HepG2 (cell line): Measurements from ENCODE around the gene SLC29A3. TPM values are rescaled to one million over a fixed set of nuclear protein-coding genes. Genes with fewer than 3 reads are reported as not detected.

Experiments used
- ATAC-seq: fragments of 200-7000 bp; cut with Tn5 transposase; 3 replicates; pipeline ENCODE4 v1.9.1; 2020; ENCODE audit warnings: mild to moderate bottlenecking, moderate library complexity
- BruUV-seq: library from RNA; stranded (reverse); fragments of 400-500 nt; replicated peaks from 2 replicates; lab custom pipeline; 2021; lab: Mats Ljungman, UMichigan
- CTCF ChIA-PET: fragments of 300-600 bp; formaldehyde crosslinking; extraction: SDS; loops from one replicate; lab custom pipeline; 2021; ENCODE audit warnings: low total read pairs, inconsistent platforms, low intra/inter-chr PET ratio; lab: Yijun Ruan, JAX
- POLR2A ChIA-PET: fragments of 350-600 bp; sonication (Branson Sonifier 250); formaldehyde crosslinking; loops from one replicate; lab custom pipeline; 2020; ENCODE audit warnings: antibody characterized with exemption, inconsistent platforms; lab: Yijun Ruan, JAX
- DNase-seq: peaks from one replicate; pipeline ENCODE4 v3.0.0-alpha.2; 2015; ENCODE audit warnings: low spot score
- FAIRE-seq: peaks from 3 replicates; lab custom pipeline; 2011; peaks lifted over from hg19 to GRCh38; lab: Jason Lieb, UNC
- H2AFZ ChIP-seq: one replicate; pipeline ENCODE4 v1.6.1; 2011; ENCODE audit warnings: low read length, inconsistent platforms
- H3K27ac ChIP-seq: fragments of 300-600 bp; 3 replicates; pipeline ENCODE4 v1.8.0; 2011; ENCODE audit warnings: mixed run types, mild to moderate bottlenecking, mixed read lengths, low read length, inconsistent platforms; ENCODE audit not compliant: insufficient read depth; ENCODE audit errors: extremely low read length
- H3K27me3 ChIP-seq, 2 experiments: fragments of 200-600 bp in 1 of 2; 2 replicates in 1 of 2; 3 replicates in 1 of 2; pipeline versions ENCODE4 v1.6.0 to v1.8.0; 2011; ENCODE audit warnings: low read length in 2 of 2, mild to moderate bottlenecking in 2 of 2, moderate library complexity in 2 of 2, inconsistent platforms in 1 of 2; ENCODE audit not compliant: insufficient read depth in 2 of 2, control insufficient read depth in 1 of 2
- H3K36me3 ChIP-seq, 2 experiments: fragments of 200-600 bp in 1 of 2; replicated peaks in 1 of 2; 2 replicates in 1 of 2; 3 replicates in 1 of 2; pipeline versions ENCODE4 v1.5.1 to v1.8.0; 2011; ENCODE audit warnings: low read length in 2 of 2, inconsistent platforms in 1 of 2; ENCODE audit not compliant: insufficient read depth in 2 of 2, control insufficient read depth in 1 of 2
- H3K4me1 ChIP-seq: 2 replicates; pipeline ENCODE4 v1.5.1; 2012; ENCODE audit warnings: low read length, inconsistent platforms; ENCODE audit not compliant: insufficient read depth
- H3K4me2 ChIP-seq: 2 replicates; pipeline ENCODE4 v1.6.0; 2011; ENCODE audit warnings: low read depth, low read length, inconsistent platforms
- H3K4me3 ChIP-seq, 3 experiments: fragments of 200-600 bp in 1 of 3; sonication (generic), shearing (Covaris generic) in 1 of 3; replicated peaks in 1 of 3; 2 replicates each; pipeline ENCODE4 v1.5.1; 2011 to 2016; ENCODE audit warnings: low read length in 3 of 3, inconsistent platforms in 2 of 3, low read depth in 2 of 3, mild to moderate bottlenecking in 2 of 3, control low read depth in 1 of 3, mixed read lengths in 1 of 3; ENCODE audit not compliant: insufficient read depth in 1 of 3
- H3K79me2 ChIP-seq: one replicate; pipeline ENCODE4 v1.6.1; 2011; ENCODE audit warnings: low read length, inconsistent platforms; ENCODE audit not compliant: insufficient read depth
- H3K9ac ChIP-seq: 2 replicates; pipeline ENCODE4 v1.6.0; 2011; ENCODE audit warnings: mild to moderate bottlenecking, low read depth, low read length, inconsistent platforms; ENCODE audit not compliant: insufficient read depth
- H3K9me3 ChIP-seq: 2 replicates; pipeline ENCODE4 v1.5.1; 2012; ENCODE audit warnings: mild to moderate bottlenecking, low read length
- H4K20me1 ChIP-seq: 2 replicates; pipeline ENCODE4 v1.6.0; 2011; ENCODE audit warnings: inconsistent platforms, mild to moderate bottlenecking, low read length, moderate library complexity; ENCODE audit not compliant: insufficient read depth
- CBX5 ChIP-seq: sonication (generic); formaldehyde crosslinking; IDR thresholded peaks from 2 replicates; pipeline ENCODE4 v1.4.0; 2020; ENCODE audit warnings: missing genetic modification reagents, borderline replicate concordance
- FOXM1 ChIP-seq: sonication (generic); formaldehyde crosslinking; IDR thresholded peaks from 2 replicates; pipeline ENCODE4 v1.5.0; 2020; ENCODE audit warnings: missing genetic modification reagents
- HCFC1 ChIP-seq: fragments of 150-350 bp; IDR thresholded peaks from 2 replicates; pipeline ENCODE4 v1.6.1; 2014; ENCODE audit warnings: low read depth, low read length
- HNRNPL ChIP-seq: fragments of 200-400 bp; formaldehyde crosslinking; IDR thresholded peaks from 2 replicates; pipeline ENCODE4 v1.6.1; 2017; ENCODE audit warnings: mild to moderate bottlenecking, low read depth, low read length
- KLF9 ChIP-seq: IDR thresholded peaks from 2 replicates; pipeline ENCODE4 v1.6.1; 2016; ENCODE audit warnings: low read depth
- PBX3 ChIP-seq: sonication (generic); formaldehyde crosslinking; IDR thresholded peaks from 2 replicates; pipeline ENCODE4 v1.8.1; 2023; ENCODE audit warnings: missing genetic modification reagents, inconsistent platforms, borderline replicate concordance
- RAD21 ChIP-seq: fragments of 450-650 bp; formaldehyde crosslinking; IDR thresholded peaks from 2 replicates; pipeline ENCODE4 v1.5.0; 2020; ENCODE audit warnings: mild to moderate bottlenecking
- RFX1 ChIP-seq: fragments of 450-650 bp; IDR thresholded peaks from 2 replicates; pipeline ENCODE4 v1.6.1; 2017
- WIZ ChIP-seq: sonication (generic); formaldehyde crosslinking; IDR thresholded peaks from 2 replicates; pipeline ENCODE4 v1.5.1; 2020; ENCODE audit warnings: mild to moderate bottlenecking, missing genetic modification reagents
- ZNF17 ChIP-seq: sonication (generic); formaldehyde crosslinking; IDR thresholded peaks from 2 replicates; pipeline ENCODE4 v1.5.0; 2020; ENCODE audit warnings: mild to moderate bottlenecking, missing genetic modification reagents
- ZNF562 ChIP-seq: sonication (generic); formaldehyde crosslinking; IDR thresholded peaks from 2 replicates; pipeline ENCODE4 v1.8.0; 2022; ENCODE audit warnings: missing genetic modification reagents, borderline replicate concordance
- ZNF629 ChIP-seq: sonication (generic); formaldehyde crosslinking; conservative IDR thresholded peaks from 2 replicates; pipeline ENCODE4 v1.5.0; 2020; ENCODE audit warnings: missing genetic modification reagents
- ZNF776 ChIP-seq: sonication (generic); formaldehyde crosslinking; IDR thresholded peaks from 2 replicates; pipeline ENCODE4 v1.4.0; 2020; ENCODE audit warnings: mild to moderate bottlenecking, missing genetic modification reagents
- WGBS: methylation state at CpG from one replicate; pipeline ENCODE4 v1.1.6; 2017; ENCODE audit warnings: low lambda C conversion rate; 5-methylcytosine and 5-hydroxymethylcytosine counted together
- in situ Hi-C: cut with HindIII; loops from 2 replicates; pipeline ENCODE4 v1.10.0; 2017; ENCODE audit warnings: low pct_unique_long_range_greater_than_20kb; ENCODE audit not compliant: extremely low pct_ligation_motif_present
- intact Hi-C: fragments of 100-400 bp; cut with micrococcal nuclease; formaldehyde crosslinking; loops from one replicate; pipeline ENCODE4 v1.10.0; 2022; ENCODE audit not compliant: unreplicated experiment
- polyA plus RNA-seq, 8 experiments: library from polyadenylated mRNA; depleted of rRNA in 3 of 8; stranded (reverse) in 7 of 8; unstranded in 1 of 8; fragments of >200 nt; fragmentation: Illumina TruSeq in 4 of 8; extraction: Trizol in 4 of 8; gene quantifications; 2 replicates each; pipeline versions ENCODE4 v1.2.1 to v1.2.3, GENCODE V29; 2011 to 2016; ENCODE audit warnings: low read depth in 4 of 8, missing spikeins in 1 of 8, mixed read lengths in 1 of 8; ENCODE audit not compliant: insufficient read depth in 1 of 8
- total RNA-seq, 5 experiments: library from RNA; depleted of rRNA; stranded (reverse); fragments of >200 nt; fragmentation: Illumina TruSeq; extraction: Trizol; gene quantifications; 2 replicates each; pipeline ENCODE4 v1.2.3, GENCODE V29; 2016; ENCODE audit warnings: low read depth in 1 of 5
- TF ChIP-seq, protein P1 (sequence below): sonication (generic); formaldehyde crosslinking; IDR thresholded peaks from 2 replicates; pipeline ENCODE4 v1.5.0; 2020; ENCODE audit warnings: mild to moderate bottlenecking, missing genetic modification reagents, moderate library complexity

SLC29A3 gene
- total and polyA plus RNA-seq, 2 of the 13 experiments (the other 11 are each of a cell fraction or from before 2014, with no cell fraction given), result 8.6 to 11.8 TPM

GRCh38 chr10:71274901-71275796 lies 43.9 kb upstream of the SLC29A3 start:
- CTCF ChIA-PET, result no interaction called here
- no peak overlapping the region for H3K27ac ChIP-seq
- no peak overlapping the region for H3K4me2 ChIP-seq
- POLR2A ChIA-PET, result no interaction called here
- WGBS, result 14% methylated on average over 11 of the region's 11 CpGs
- H3K9ac ChIP-seq, result no peak overlapping the region
- intact Hi-C loops, result no loop called here
- no peaks in the 10 kb centered on the region for H3K36me3 ChIP-seq
- no peaks in the 10 kb centered on the region for H3K9me3 ChIP-seq
- DNase-seq, result no peak
- H2AFZ ChIP-seq, result no peak overlapping the region
- H3K4me1 ChIP-seq, result no peaks in the 10 kb centered on the region
- TF ChIP-seq ZNF562 (CRISPR knock-in tag) (no peak), CBX5 (CRISPR knock-in tag) (no peak), PBX3 (CRISPR knock-in tag) (no peak), HCFC1 (no peak), ZNF17 (CRISPR knock-in tag) (no peak), HNRNPL (no peak), KLF9 (CRISPR knock-in tag) (no peak), ZNF629 (CRISPR knock-in tag) (0 out of 2 replicates have a peak, but pooled peaks have one; percentile 7), RFX1 (no peak), ZNF776 (CRISPR knock-in tag) (no peak), FOXM1 (CRISPR knock-in tag) (no peak), RAD21 (CRISPR knock-in tag) (no peak), WIZ (CRISPR knock-in tag) (no peak)
- TF ChIP-seq, protein P1, sequence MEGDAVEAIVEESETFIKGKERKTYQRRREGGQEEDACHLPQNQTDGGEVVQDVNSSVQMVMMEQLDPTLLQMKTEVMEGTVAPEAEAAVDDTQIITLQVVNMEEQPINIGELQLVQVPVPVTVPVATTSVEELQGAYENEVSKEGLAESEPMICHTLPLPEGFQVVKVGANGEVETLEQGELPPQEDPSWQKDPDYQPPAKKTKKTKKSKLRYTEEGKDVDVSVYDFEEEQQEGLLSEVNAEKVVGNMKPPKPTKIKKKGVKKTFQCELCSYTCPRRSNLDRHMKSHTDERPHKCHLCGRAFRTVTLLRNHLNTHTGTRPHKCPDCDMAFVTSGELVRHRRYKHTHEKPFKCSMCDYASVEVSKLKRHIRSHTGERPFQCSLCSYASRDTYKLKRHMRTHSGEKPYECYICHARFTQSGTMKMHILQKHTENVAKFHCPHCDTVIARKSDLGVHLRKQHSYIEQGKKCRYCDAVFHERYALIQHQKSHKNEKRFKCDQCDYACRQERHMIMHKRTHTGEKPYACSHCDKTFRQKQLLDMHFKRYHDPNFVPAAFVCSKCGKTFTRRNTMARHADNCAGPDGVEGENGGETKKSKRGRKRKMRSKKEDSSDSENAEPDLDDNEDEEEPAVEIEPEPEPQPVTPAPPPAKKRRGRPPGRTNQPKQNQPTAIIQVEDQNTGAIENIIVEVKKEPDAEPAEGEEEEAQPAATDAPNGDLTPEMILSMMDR, result peak; percentile 32; the same call in 1 of the 2 replicates
- in situ Hi-C loops, result no loop called here
- H4K20me1 ChIP-seq, result no peaks in the 10 kb centered on the region
- H3K4me3 ChIP-seq, result no peak overlapping the region
- H3K27me3 ChIP-seq, result peaks cover 3 to 8% of the 10 kb centered on the region in 2 experiments; a peak in 3 of 5 replicates
- FAIRE-seq, result no peak
- no peak for ATAC-seq
- H3K79me2 ChIP-seq, result no peaks in the 10 kb centered on the region
- no TSS peak for BruUV-seq
